SU-DHL-6 (cell line): ENCODE results near the gene AGPAT3.

ENCODE experiments used
- EZH2phosphoT487 ChIP-seq: fragments of 200-600 bp; sonication (generic), shearing (Covaris generic); conservative IDR thresholded peaks from 2 replicates; pipeline ENCODE4 v1.6.1; 2018; ENCODE audit warnings: mild to moderate bottlenecking, antibody characterized with exemption, low read length, moderate library complexity, mixed read lengths
- TF ChIP-seq, protein P1 (sequence below): fragments of 200-600 bp; sonication (generic); IDR thresholded peaks from one replicate; pipeline ENCODE4 v1.5.1; 2017; ENCODE audit warnings: antibody characterized with exemption, mild to moderate bottlenecking, low read length, moderate library complexity; ENCODE audit not compliant: insufficient read depth, poor library complexity, severe bottlenecking

DNA sequence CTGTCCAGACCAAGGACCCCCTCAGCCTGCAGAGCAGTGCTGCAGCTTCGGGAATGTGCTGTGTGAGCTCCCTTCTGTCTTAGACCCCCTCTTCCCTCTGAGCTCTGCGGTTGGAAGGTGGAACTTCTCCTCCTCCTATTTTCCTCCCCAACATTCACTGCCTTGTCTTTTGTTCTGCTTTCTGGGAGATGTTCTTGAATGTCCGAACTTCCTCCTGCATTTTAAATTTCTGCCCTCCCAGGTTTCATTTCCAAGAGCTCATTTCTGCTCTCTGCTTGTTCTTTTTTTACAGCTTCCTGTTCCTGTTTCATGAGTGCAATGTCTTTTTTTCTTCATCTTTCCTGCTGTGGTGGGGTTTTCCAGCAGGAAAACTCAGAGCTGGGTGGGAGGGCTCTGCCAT, 46.3 kb upstream of the AGPAT3 start:
- TF ChIP-seq, protein P1, sequence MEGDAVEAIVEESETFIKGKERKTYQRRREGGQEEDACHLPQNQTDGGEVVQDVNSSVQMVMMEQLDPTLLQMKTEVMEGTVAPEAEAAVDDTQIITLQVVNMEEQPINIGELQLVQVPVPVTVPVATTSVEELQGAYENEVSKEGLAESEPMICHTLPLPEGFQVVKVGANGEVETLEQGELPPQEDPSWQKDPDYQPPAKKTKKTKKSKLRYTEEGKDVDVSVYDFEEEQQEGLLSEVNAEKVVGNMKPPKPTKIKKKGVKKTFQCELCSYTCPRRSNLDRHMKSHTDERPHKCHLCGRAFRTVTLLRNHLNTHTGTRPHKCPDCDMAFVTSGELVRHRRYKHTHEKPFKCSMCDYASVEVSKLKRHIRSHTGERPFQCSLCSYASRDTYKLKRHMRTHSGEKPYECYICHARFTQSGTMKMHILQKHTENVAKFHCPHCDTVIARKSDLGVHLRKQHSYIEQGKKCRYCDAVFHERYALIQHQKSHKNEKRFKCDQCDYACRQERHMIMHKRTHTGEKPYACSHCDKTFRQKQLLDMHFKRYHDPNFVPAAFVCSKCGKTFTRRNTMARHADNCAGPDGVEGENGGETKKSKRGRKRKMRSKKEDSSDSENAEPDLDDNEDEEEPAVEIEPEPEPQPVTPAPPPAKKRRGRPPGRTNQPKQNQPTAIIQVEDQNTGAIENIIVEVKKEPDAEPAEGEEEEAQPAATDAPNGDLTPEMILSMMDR = no peak
- no peak for TF ChIP-seq EZH2phosphoT487
